ENCODE results near the gene CTNNA3.
"Not testable (repeated sequence)": the region's sequence is repeated elsewhere in the genome, so short reads cannot be mapped to it uniquely, and the experiment has no call there.

Gene CTNNA3

DNA sequence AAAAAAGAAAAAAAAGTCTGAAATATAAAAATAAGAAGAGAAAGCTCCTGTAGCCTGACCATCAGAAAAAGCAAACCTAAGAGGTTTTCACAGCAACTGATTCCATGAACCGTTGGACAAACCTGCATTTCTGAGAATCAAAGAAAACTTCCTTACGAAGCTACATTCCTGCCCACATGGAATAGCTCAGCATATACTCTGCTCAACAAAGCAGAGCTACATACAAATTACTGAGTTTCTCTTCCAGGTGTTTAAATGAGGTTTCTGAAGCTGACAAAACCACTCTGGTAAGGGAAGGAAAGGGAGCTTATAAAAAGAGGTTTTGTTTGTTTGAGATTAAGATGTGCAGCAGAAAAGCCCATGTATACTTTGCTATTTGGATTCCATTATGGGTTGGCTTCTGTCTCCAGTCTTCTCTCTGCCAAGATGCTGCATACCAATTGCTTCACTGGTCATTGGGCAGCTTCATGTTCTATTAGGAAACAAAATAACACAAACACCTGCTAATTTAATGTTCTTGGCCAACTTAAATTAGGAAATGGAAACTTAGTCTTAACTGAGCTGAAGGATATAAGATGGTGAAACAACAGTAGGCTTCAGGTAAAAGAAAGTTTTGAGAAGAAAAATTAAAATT is 456.0 kb downstream of the CTNNA3 start:
- no peak for FAIRE-seq

DNA sequence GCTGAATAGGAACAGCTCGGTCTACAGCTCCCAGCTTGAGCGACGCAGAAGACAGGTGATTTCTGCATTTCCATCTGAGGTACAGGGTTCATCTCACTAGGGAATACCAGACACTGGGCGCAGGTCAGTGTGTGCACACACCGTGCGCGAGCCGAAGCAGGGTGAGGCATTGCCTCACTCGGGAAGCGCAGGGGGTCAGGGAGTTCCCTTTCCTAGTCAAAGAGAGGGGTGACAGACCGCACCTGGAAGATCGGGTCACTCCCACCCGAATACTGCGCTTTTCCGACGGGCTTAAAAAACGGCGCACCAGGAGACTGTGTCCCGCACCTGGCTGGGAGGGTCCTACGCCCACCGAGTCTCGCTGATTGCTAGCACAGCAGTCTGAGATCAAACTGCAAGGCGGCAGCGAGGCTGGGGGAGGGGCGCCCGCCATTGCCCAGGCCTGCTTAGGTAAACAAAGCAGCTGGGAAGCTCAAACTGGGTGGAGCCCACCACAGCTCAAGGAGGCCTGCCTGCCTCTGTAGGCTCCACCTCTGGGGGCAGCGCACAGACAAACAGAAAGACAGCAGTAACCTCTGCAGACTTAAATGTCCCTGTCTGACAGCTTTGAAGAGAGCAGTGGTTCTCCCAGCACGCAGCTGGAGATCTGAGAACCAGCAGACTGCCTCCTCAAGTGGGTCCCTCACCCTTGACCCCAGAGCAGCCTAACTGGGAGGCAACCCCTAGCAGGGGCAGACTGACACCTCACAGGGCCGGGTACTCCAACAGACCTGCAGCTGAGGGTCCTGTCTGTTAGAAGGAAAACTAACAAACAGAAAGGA is 465.1 kb downstream of the CTNNA3 start:
- FAIRE-seq, result not testable (repeated sequence)

DNA sequence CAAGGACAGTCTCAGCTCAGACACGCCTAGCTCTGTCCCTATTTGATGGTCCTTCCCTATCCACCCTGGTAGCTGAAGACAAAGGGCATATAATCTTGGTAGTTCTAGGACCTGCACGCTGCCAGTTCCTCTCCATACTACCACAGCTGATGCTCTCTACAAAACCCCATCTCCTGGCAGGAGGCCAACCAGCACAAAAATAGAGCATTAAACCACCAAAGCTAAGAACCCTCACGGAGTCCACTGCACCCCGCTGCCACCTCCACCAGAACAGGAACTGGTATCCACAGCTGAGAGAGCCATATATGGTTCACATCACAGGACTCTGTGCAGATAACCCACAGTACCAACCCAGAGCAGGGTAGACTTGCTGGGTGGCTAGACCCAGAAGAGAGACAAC is 470.8 kb downstream of the CTNNA3 start:
- FAIRE-seq, result no peak

DNA sequence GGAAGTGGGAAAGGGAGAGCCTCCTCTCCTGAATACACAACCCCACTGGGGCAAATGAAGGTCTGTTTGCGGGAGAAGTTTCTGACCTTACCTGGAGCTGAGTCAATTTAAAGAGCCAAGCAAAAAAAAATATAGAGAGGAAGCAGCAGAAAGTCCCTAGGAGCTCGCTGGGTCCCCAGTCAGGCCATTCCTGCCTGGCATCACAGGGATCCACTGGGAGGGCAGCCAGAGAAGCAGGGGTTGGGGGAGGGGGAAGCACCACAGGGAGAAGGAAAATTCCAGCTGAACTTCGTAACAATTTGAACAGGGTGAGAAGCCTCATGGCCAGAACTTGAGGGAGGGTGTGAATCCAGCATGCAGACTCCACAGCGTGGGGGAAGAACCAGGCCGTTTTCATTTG is 471.4 kb downstream of the CTNNA3 start:
- FAIRE-seq, result no peak

DNA sequence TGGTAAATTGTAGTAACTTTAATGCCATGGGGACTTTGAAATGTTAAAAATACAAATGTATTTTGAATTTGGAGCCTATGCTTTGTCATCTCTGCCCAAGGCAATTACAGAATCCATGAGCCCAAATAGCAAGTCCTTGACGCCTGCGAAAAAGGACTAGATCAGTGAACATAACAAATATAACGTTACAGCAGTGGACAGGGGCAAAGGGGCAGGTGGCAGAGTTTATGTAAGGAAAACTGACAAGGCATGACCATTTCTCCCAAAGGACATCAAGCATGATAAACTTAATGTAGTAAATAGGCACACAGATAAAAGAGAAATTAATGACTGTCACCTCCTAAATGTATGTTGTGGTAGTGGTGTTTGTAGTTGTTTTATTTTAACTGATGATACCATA is 473.1 kb downstream of the CTNNA3 start:
- FAIRE-seq, result no peak

- no peak for FAIRE-seq
Measured at GRCh38 chr10:67221939-67222494, 474.0 kb downstream of the CTNNA3 start.

- peak; percentile 67 for FAIRE-seq
Measured at GRCh38 chr10:67211680-67212079, 484.3 kb downstream of the CTNNA3 start.

- FAIRE-seq, result not testable (repeated sequence)
Measured at GRCh38 chr10:67207923-67208322, 488.1 kb downstream of the CTNNA3 start.

DNA sequence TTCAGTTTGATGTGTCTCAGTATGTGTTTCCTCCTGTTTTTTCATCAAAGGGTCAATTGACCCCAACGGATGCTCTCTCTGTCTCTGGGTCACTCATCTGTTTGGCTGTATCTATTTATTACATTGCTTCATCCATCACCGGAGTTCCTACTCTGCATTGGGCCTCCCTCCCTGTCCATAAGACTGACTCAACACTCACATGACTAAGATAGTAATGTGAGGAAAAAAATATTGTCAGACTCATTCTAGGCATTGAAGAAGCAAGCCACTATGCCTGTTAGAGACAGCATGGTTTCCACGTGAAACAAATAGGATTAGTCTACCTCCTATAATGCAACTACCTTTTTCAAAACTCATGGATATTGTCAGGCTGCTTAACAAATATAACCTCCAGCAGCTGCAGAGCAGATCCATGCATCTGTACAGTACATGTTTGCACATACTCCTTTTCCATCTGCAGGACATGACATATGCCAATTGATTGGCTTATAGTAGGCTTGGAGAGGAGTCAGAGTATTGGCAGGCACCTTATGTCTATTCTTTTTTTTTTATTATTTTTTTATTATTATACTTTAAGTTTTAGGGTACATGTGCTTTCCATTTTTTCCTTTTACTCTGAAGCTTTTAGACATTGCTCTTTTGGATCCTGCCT is 495.0 kb downstream of the CTNNA3 start:
- FAIRE-seq, result no peak

DNA sequence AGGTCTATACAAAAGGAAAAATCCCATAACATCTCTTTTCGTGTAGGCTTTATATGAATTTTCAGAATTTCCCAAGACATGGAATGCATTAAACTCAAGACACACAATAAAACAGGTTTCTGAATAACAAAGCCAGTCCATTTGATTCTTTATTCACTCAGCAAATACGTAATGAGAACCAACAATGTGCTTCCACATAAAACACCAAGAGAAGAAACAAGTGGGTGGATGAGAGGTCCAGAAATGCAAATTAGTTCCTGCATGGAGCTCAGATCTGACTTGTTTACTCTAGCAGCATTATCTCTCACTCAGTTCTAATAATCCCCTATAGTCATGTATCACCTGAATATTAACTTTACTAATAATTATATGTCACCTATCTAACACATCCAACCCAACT is 520.6 kb downstream of the CTNNA3 start:
- no peak for FAIRE-seq

GRCh38 chr10:67173787-67174186 is 522.2 kb downstream of the CTNNA3 start:
- no peak for FAIRE-seq

DNA sequence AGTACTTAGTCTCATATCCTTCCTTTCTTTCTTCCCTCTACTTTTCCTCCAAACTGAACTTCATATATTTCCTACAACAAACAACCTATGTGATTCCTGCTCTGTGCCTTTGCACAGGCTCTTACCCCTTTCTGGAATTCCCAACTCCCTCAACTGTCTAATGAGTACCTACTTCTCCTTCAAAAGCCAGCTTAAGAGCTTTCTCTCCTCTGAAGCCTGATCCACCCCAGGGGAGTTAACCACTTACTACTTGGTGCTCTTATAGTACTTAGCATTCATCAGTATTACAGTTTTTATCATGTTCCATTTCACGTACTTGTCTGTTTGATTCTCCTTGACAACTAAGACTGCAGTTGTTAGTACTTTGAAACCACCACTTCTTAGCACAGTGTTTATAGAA is 524.0 kb downstream of the CTNNA3 start:
- no peak for FAIRE-seq

GRCh38 chr10:67156239-67156638 is 539.8 kb downstream of the CTNNA3 start:
- FAIRE-seq, result no peak

GRCh38 chr10:67151471-67151870 is 544.5 kb downstream of the CTNNA3 start:
- no peak for FAIRE-seq

DNA sequence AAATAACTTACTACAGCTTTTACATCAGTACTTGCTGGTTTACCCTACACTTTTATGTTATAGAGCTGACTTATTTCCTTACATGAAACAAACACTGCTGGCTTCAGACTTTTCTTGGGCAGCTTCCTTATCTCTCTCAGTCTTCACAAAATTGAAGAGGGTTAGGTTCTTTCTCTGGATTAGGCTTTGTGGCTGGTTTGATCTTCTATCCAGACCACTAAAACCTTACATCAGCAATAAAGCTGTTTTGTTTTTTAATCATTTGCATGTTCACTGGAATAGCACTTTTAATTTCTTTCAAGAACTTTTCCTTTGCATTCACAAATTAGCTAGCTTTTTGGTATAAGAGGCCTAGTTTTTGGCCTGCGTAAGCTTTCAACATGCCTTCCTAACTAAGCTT is 551.5 kb downstream of the CTNNA3 start:
- no peak for FAIRE-seq

DNA sequence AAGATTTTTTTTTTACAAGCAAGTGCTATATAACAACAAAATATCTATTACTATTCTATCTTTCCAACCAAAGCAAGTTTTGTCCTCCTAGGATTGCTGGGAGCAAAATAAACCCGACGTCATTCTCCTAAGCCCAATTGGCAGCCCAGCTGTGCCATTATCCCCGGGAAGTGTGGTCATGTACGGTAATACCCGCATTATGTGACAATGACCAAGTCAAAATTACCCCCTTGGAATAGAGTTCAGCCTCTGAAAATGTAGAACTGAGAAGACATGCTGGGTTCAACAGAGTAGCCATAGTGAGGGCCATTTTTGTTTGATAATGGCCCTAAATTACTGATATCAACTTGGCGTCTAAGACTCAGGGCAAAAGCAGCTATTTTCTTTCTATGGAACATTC is 554.7 kb downstream of the CTNNA3 start:
- FAIRE-seq, result no peak

DNA sequence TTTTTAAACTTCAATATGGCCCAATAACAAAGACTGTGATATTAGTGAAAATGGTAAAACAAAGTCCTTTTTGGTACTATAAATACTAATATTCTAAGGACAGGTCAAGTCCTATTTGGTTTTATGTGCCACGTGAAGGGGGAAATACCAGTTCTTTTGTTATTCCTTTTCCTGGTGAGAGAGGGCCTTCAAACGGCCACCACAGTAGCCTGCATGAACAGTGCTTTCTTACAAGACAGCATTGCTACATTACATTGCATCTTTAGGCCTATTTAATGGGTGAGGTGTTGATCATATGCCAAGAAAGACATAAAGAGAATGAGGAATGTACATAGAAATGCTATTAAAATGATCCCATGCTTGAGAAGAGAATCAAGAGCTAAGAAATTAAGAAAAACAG is 555.4 kb downstream of the CTNNA3 start:
- FAIRE-seq, result no peak

- FAIRE-seq, result no peak
Measured at GRCh38 chr10:67127441-67127840, 568.6 kb downstream of the CTNNA3 start.

- no peak for FAIRE-seq
Measured at GRCh38 chr10:67119651-67120050, 576.3 kb downstream of the CTNNA3 start.

DNA sequence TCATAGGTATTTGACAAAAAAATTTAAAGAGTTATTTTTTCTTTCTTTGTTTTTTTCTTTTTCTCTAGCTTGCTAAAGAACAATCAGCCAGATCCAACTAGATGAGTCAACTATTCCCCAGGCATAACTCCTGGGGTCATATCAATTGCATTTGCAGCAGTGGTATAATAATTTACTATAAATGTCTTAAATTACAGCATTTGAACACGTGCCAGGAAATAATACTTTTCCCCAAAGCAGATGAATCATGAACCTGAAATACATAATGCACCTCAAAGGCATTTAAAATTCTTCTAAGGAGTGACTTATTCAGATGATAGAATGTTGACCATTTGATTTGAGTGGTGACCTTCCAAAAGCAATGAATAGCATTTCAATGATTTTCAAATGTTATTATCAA is 580.0 kb downstream of the CTNNA3 start:
- FAIRE-seq, result no peak

- FAIRE-seq, result no peak
Measured at GRCh38 chr10:67114945-67115344, 581.0 kb downstream of the CTNNA3 start.

- no peak for FAIRE-seq
Measured at GRCh38 chr10:67112765-67113164, 583.2 kb downstream of the CTNNA3 start.

- no peak for FAIRE-seq
Measured at GRCh38 chr10:67110286-67110685, 585.7 kb downstream of the CTNNA3 start.

DNA sequence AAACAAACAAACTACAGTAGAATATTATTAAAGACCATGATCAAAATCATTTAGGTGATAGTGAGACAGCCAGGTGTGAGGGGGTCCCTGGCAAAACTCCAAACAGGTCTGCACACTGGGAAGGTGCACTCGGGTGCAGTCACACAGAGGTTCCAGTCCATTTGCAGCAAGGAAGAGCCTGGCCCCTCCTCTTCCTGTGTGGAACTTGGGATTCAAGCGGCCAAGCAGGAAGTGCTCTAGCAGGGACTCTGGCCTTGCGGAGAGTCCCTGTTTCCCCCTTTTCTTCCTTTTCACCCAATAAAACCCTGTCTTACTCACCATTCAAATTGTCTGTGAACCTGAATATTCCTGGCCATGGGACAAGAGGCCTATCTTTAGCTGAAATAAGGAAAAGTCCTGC is 588.3 kb downstream of the CTNNA3 start:
- no peak for FAIRE-seq

All from endometrium (tissue), 2 donors.